ENCODE results near the gene LBHD1.

- TF ChIP-seq CTCF (conservative IDR thresholded peaks at IDR 0.05; ENCODE audit: low read length) = no peak
- TF ChIP-seq EZH2phosphoT487 (IDR thresholded peaks at IDR 0.05; ENCODE audit: borderline replicate concordance) = no peak
Observed at GRCh38 chr11:62615521-62615920, 56.5 kb downstream of the LBHD1 start.

All from Loucy (cell line).